HepG2 (cell line): ENCODE results near the gene PSMB9. TPM values are rescaled to one million over a fixed set of nuclear protein-coding genes. Genes with fewer than 3 reads are reported as not detected.

Source experiments
- PCBP2 ChIP-seq: fragments of 200-400 bp; formaldehyde crosslinking; optimal IDR thresholded peaks from 2 replicates; pipeline ENCODE3; 2018; ENCODE audit warnings: low read length, low read depth; ENCODE audit not compliant: poor library complexity, severe bottlenecking
- TRIM24 ChIP-seq: sonication (generic); formaldehyde crosslinking; IDR thresholded peaks from 2 replicates; pipeline ENCODE4 v1.8.0; 2022; ENCODE audit warnings: mild to moderate bottlenecking, missing genetic modification reagents
- ZNF446 ChIP-seq: sonication (generic); formaldehyde crosslinking; IDR thresholded peaks from 2 replicates; pipeline ENCODE4 v1.5.0; 2020; ENCODE audit warnings: mild to moderate bottlenecking, missing genetic modification reagents
- polyA plus RNA-seq, 8 experiments: library from polyadenylated mRNA; depleted of rRNA in 3 of 8; stranded (reverse) in 7 of 8; unstranded in 1 of 8; fragments of >200 nt; fragmentation: Illumina TruSeq in 4 of 8; extraction: Trizol in 4 of 8; gene quantifications; 2 replicates each; pipeline versions ENCODE4 v1.2.1 to v1.2.3, GENCODE V29; 2011 to 2016; ENCODE audit warnings: low read depth in 4 of 8, missing spikeins in 1 of 8, mixed read lengths in 1 of 8; ENCODE audit not compliant: insufficient read depth in 1 of 8
- total RNA-seq, 5 experiments: library from RNA; depleted of rRNA; stranded (reverse); fragments of >200 nt; fragmentation: Illumina TruSeq; extraction: Trizol; gene quantifications; 2 replicates each; pipeline ENCODE4 v1.2.3, GENCODE V29; 2016; ENCODE audit warnings: low read depth in 1 of 5
- TF ChIP-seq, protein P1 (sequence below): sonication (generic); formaldehyde crosslinking; IDR thresholded peaks from 2 replicates; pipeline ENCODE4; 2020; ENCODE audit warnings: missing genetic modification reagents, mild to moderate bottlenecking, borderline replicate concordance
- TF ChIP-seq, protein P2 (sequence below): sonication (generic); formaldehyde crosslinking; IDR thresholded peaks from 2 replicates; pipeline ENCODE4 v1.5.0; 2020; ENCODE audit warnings: mild to moderate bottlenecking, missing genetic modification reagents, moderate library complexity
- TF ChIP-seq, protein P3 (sequence below): sonication (generic); formaldehyde crosslinking; IDR thresholded peaks from 2 replicates; pipeline ENCODE4 v1.5.1; 2020; ENCODE audit warnings: mild to moderate bottlenecking, missing genetic modification reagents, borderline replicate concordance

The PSMB9 gene
- total and polyA plus RNA-seq, 2 of the 13 experiments (the other 11 are each of a cell fraction or from before 2014, with no cell fraction given), result 15.6 to 16.0 TPM

DNA sequence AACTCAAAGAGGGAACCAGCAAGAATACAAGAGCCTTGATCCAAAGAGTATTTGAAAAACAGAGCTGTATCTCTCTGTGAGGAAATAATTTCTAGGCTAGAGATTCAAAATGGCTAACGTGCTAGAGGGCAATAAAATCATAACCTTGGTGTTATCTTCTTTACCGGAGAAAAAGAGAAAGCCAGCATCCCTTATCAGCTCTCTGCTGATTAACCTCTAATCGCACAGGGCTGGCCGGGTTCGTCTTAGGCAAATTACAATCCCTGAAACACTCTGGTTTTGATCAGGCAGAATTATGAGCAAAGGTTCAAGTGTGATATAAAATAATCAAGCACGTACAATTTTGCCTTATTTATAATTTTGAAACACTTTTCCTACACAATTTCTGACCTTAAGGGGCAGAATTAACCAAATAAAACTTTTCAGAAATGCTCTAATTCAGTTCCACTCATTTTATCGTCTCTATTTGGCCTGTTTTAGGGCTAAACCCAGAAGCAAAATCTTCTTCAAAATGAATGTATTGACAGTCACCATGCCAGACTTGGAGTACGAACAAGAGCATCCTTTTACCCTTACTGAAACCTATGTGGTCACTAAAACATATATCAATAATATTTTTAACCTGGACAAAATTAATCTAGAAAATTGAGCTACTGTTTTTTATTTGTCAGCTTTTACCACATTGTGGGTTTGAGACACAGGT, 13.7 kb downstream of the PSMB9 start (continued):
- TF ChIP-seq, protein P1, sequence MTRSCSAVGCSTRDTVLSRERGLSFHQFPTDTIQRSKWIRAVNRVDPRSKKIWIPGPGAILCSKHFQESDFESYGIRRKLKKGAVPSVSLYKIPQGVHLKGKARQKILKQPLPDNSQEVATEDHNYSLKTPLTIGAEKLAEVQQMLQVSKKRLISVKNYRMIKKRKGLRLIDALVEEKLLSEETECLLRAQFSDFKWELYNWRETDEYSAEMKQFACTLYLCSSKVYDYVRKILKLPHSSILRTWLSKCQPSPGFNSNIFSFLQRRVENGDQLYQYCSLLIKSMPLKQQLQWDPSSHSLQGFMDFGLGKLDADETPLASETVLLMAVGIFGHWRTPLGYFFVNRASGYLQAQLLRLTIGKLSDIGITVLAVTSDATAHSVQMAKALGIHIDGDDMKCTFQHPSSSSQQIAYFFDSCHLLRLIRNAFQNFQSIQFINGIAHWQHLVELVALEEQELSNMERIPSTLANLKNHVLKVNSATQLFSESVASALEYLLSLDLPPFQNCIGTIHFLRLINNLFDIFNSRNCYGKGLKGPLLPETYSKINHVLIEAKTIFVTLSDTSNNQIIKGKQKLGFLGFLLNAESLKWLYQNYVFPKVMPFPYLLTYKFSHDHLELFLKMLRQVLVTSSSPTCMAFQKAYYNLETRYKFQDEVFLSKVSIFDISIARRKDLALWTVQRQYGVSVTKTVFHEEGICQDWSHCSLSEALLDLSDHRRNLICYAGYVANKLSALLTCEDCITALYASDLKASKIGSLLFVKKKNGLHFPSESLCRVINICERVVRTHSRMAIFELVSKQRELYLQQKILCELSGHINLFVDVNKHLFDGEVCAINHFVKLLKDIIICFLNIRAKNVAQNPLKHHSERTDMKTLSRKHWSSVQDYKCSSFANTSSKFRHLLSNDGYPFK (CRISPR knock-in tag), result no peak
- TF ChIP-seq, protein P2, sequence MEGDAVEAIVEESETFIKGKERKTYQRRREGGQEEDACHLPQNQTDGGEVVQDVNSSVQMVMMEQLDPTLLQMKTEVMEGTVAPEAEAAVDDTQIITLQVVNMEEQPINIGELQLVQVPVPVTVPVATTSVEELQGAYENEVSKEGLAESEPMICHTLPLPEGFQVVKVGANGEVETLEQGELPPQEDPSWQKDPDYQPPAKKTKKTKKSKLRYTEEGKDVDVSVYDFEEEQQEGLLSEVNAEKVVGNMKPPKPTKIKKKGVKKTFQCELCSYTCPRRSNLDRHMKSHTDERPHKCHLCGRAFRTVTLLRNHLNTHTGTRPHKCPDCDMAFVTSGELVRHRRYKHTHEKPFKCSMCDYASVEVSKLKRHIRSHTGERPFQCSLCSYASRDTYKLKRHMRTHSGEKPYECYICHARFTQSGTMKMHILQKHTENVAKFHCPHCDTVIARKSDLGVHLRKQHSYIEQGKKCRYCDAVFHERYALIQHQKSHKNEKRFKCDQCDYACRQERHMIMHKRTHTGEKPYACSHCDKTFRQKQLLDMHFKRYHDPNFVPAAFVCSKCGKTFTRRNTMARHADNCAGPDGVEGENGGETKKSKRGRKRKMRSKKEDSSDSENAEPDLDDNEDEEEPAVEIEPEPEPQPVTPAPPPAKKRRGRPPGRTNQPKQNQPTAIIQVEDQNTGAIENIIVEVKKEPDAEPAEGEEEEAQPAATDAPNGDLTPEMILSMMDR, result no peak
- TF ChIP-seq ZNF446 (CRISPR knock-in tag) (no peak), TRIM24 (no peak), PCBP2 (no peak)
- TF ChIP-seq, protein P3, sequence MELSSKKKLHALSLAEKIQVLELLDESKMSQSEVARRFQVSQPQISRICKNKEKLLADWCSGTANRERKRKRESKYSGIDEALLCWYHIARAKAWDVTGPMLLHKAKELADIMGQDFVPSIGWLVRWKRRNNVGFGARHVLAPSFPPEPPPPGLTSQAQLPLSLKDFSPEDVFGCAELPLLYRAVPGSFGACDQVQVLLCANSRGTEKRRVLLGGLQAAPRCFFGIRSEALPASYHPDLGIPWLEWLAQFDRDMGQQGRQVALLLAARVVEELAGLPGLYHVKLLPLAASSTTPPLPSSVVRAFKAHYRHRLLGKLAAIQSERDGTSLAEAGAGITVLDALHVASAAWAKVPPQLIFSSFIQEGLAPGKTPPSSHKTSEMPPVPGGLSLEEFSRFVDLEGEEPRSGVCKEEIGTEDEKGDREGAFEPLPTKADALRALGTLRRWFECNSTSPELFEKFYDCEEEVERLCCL (CRISPR knock-in tag), result no peak
